ENCODE results near the gene SCAMP5.

SCAMP5 gene

GRCh38 chr15:74997141-74997540 lies 1.8 kb downstream of the SCAMP5 start:
- no peak for DNase-seq (ENCODE audit: low spot score)
- in situ Hi-C loops (cut with MboI; ENCODE audit: low pct_unique_long_range_greater_than_20kb, low sequenced_read_pairs, unreplicated experiment): no loop called here
- TF ChIP-seq CTCF (IDR thresholded peaks at IDR 0.05; ENCODE audit: extremely low read depth, insufficient read depth, missing control alignments): no peak

DNA sequence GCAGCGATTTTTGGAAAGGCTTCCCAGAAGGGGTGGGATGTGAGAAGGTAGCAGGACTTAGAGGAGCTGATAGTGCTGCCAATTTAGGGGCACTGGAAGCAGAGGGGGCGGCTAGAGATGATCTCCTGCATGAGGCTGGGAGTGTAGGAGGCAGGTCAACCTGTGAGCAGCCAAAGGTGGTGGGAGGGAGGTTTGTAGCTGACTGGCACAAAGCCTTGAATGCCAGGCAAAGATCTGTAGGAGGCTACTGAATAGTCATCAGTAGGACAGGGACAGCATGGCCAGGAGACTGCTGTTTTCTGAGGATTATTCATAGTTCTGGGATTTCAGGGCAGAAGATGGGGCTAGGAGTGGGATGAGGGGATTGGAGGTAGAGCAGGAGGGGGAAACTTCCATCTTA lies 2.2 kb downstream of the SCAMP5 start:
- TF ChIP-seq CTCF (IDR thresholded peaks at IDR 0.05; ENCODE audit: extremely low read depth, insufficient read depth, missing control alignments): no peak
- DNase-seq (ENCODE audit: low spot score): no peak
- in situ Hi-C loops (cut with MboI; ENCODE audit: low pct_unique_long_range_greater_than_20kb, low sequenced_read_pairs, unreplicated experiment): no loop called here

- TF ChIP-seq CTCF (IDR thresholded peaks at IDR 0.05; ENCODE audit: extremely low read depth, insufficient read depth, missing control alignments): no peak
- DNase-seq (ENCODE audit: low spot score): no peak
- in situ Hi-C loops (cut with MboI; ENCODE audit: low pct_unique_long_range_greater_than_20kb, low sequenced_read_pairs, unreplicated experiment): no loop called here
These were observed 5.9 kb downstream of the SCAMP5 start for GRCh38 chr15:75001310-75001709.

DNA sequence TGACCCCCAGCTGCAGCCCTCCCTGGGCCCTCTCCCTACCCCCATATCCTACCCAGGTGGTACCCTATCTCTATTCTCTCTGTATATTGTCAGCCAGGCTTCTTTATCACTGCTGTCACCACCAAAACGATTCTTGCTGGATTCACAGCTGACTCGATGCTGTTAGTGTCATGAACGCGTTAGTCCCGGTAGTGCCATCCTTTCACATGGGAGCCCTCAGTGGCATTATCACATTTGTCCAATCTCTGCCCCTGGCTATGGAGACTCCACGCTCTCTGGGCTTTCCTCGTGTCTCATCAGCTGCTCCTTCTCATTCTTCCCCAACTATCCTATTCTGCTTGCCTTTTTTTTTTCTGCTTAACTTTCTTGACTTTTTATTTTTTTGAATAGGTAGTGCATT lies 7.0 kb downstream of the SCAMP5 start:
- in situ Hi-C loops (cut with MboI; ENCODE audit: low pct_unique_long_range_greater_than_20kb, low sequenced_read_pairs, unreplicated experiment): no loop called here
- TF ChIP-seq CTCF (IDR thresholded peaks at IDR 0.05; ENCODE audit: extremely low read depth, insufficient read depth, missing control alignments): no peak
- DNase-seq (ENCODE audit: low spot score): no peak

DNA sequence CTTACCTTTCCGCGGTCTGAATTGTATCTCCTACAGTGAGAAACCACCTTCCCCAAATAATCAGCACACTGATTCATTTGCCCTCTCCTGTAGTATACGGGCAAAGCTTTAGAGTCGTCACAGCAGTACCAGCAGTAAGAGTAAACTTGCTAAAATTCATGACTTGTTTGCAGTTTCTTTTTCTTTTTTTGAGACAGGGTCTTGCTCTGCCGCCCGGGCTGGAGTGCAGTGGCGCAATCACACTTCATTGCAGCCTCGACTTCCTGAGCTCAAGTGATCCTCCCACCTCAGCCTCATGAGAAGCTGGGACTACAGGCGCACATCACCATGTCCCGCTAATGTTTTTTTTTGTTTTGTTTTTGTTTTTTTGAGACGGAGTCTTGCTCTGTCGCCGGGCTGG lies 11.9 kb downstream of the SCAMP5 start:
- no peak for DNase-seq (ENCODE audit: low spot score)
- no peak for TF ChIP-seq CTCF (IDR thresholded peaks at IDR 0.05; ENCODE audit: extremely low read depth, insufficient read depth, missing control alignments)
- in situ Hi-C loops (cut with MboI; ENCODE audit: low pct_unique_long_range_greater_than_20kb, low sequenced_read_pairs, unreplicated experiment): no loop called here

- DNase-seq (ENCODE audit: low spot score): peak; percentile 58
- in situ Hi-C loops (cut with MboI; ENCODE audit: low pct_unique_long_range_greater_than_20kb, low sequenced_read_pairs, unreplicated experiment): no loop called here
- TF ChIP-seq CTCF (IDR thresholded peaks at IDR 0.05; ENCODE audit: extremely low read depth, insufficient read depth, missing control alignments): no peak
These were observed 12.9 kb downstream of the SCAMP5 start for GRCh38 chr15:75008221-75008625.
